Measurements from ENCODE around the gene ZNF346. TPM values are rescaled to one million over a fixed set of nuclear protein-coding genes. Genes with fewer than 3 reads are reported as not detected.

ZNF346 gene
- total and polyA plus RNA-seq, 2 of the 13 experiments (the other 11 are each of a cell fraction or from before 2014, with no cell fraction given): 8.6 to 19.4 TPM

- peak; percentile 58; the same call in 1 of the 2 replicates for TF ChIP-seq ZNF441 (CRISPR knock-in tag; IDR thresholded peaks at IDR 0.05; ENCODE audit: borderline replicate concordance)
- TF ChIP-seq PLSCR1 (CRISPR knock-in tag; IDR thresholded peaks at IDR 0.05; ENCODE audit: borderline replicate concordance): no peak
- no peak for TF ChIP-seq ZNF547 (CRISPR knock-in tag; IDR thresholded peaks at IDR 0.05)
- no peak for TF ChIP-seq U2AF1 (optimal IDR thresholded peaks at IDR 0.05; ENCODE audit: low read depth, low read length)
- TF ChIP-seq KLF6 (CRISPR knock-in tag; IDR thresholded peaks at IDR 0.05): peak; percentile 56; the same call in 1 of the 2 replicates
- TF ChIP-seq SOX5 (CRISPR knock-in tag; IDR thresholded peaks at IDR 0.05; ENCODE audit: borderline replicate concordance): no peak
- no peak for TF ChIP-seq CENPT (CRISPR knock-in tag; IDR thresholded peaks at IDR 0.05; ENCODE audit: low read depth)
- TF ChIP-seq ZNF597 (CRISPR knock-in tag; IDR thresholded peaks at IDR 0.05): no peak
- no peak; the same call in 1 of the 2 replicates for TF ChIP-seq HOMEZ (CRISPR knock-in tag; IDR thresholded peaks at IDR 0.05; ENCODE audit: low read depth)
- TF ChIP-seq ZNF326 (CRISPR knock-in tag; IDR thresholded peaks at IDR 0.05; ENCODE audit: borderline replicate concordance): no peak
- peak; percentile 93 for TF ChIP-seq RBFOX2 (IDR thresholded peaks at IDR 0.05; ENCODE audit: low read depth, low read length)
- no peak for TF ChIP-seq TBP (CRISPR knock-in tag; IDR thresholded peaks at IDR 0.05)
- 0 out of 2 replicates have a peak, but pooled peaks have one; percentile 27 for TF ChIP-seq RXRB (CRISPR knock-in tag; IDR thresholded peaks at IDR 0.05; ENCODE audit: borderline replicate concordance)
- TF ChIP-seq, protein P1, sequence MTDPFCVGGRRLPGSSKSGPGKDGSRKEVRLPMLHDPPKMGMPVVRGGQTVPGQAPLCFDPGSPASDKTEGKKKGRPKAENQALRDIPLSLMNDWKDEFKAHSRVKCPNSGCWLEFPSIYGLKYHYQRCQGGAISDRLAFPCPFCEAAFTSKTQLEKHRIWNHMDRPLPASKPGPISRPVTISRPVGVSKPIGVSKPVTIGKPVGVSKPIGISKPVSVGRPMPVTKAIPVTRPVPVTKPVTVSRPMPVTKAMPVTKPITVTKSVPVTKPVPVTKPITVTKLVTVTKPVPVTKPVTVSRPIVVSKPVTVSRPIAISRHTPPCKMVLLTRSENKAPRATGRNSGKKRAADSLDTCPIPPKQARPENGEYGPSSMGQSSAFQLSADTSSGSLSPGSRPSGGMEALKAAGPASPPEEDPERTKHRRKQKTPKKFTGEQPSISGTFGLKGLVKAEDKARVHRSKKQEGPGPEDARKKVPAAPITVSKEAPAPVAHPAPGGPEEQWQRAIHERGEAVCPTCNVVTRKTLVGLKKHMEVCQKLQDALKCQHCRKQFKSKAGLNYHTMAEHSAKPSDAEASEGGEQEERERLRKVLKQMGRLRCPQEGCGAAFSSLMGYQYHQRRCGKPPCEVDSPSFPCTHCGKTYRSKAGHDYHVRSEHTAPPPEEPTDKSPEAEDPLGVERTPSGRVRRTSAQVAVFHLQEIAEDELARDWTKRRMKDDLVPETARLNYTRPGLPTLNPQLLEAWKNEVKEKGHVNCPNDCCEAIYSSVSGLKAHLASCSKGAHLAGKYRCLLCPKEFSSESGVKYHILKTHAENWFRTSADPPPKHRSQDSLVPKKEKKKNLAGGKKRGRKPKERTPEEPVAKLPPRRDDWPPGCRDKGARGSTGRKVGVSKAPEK (CRISPR knock-in tag; IDR thresholded peaks at IDR 0.05; ENCODE audit: borderline replicate concordance): no peak
- TF ChIP-seq NR2F2 (IDR thresholded peaks at IDR 0.05; ENCODE audit: borderline replicate concordance, low read depth): no peak
- TF ChIP-seq BRCA1 (CRISPR knock-in tag; IDR thresholded peaks at IDR 0.05): no peak
- TF ChIP-seq ZNF841 (CRISPR knock-in tag; IDR thresholded peaks at IDR 0.05; ENCODE audit: borderline replicate concordance): no peak
- TF ChIP-seq RORA (CRISPR knock-in tag; IDR thresholded peaks at IDR 0.05): no peak
- TF ChIP-seq JUNB (CRISPR knock-in tag; IDR thresholded peaks at IDR 0.05; ENCODE audit: borderline replicate concordance): no peak
Observed at GRCh38 chr5:177022386-177023302, at the start of gene ZNF346 (continued).
